PC-3 (cell line): ENCODE data around the gene FFAR4. TPM values are rescaled to one million over a fixed set of nuclear protein-coding genes. Genes with fewer than 3 reads are reported as not detected.

Experiments
- ATAC-seq: fragments of 200-7000 bp; cut with Tn5 transposase; 2 replicates; pipeline ENCODE4 v1.9.1; 2020; ENCODE audit warnings: mild to moderate bottlenecking, moderate library complexity
- BruUV-seq: library from RNA; stranded (reverse); fragments of 400-500 nt; replicated peaks from 2 replicates; lab custom pipeline; 2021; lab: Mats Ljungman, UMichigan
- CTCF ChIA-PET: fragments of 300-600 bp; sonication (Branson Sonifier 250); formaldehyde crosslinking; loops from one replicate; lab custom pipeline; 2022; ENCODE audit warnings: antibody characterized with exemption; lab: Charles Lee
- POLR2A ChIA-PET: fragments of 300-600 bp; sonication (Branson Sonifier 250); formaldehyde crosslinking; loops from one replicate; lab custom pipeline; 2022; ENCODE audit warnings: antibody characterized with exemption; ENCODE audit not compliant: unreplicated experiment; lab: Charles Lee
- DNase-seq: peaks from one replicate; pipeline ENCODE4 v3.0.0-alpha.2; 2015
- H2AFZ ChIP-seq: fragments of 300-600 bp; sonication (generic); 2 replicates; pipeline ENCODE4 v1.6.0; 2016; ENCODE audit warnings: antibody characterized with exemption, low read length
- H3F3A ChIP-seq: fragments of 300-600 bp; sonication (generic); one replicate; pipeline ENCODE4 v1.6.0; 2017; ENCODE audit warnings: antibody characterized with exemption, low read length, control low read depth, mild to moderate bottlenecking; ENCODE audit not compliant: unreplicated experiment
- H3K27ac ChIP-seq: fragments of 300-600 bp; sonication (generic); 2 replicates; pipeline ENCODE4 v1.5.1; 2016; ENCODE audit warnings: mild to moderate bottlenecking, low read length
- H3K27me3 ChIP-seq: fragments of 300-600 bp; sonication (generic); 2 replicates; pipeline ENCODE4 v1.6.1; 2016; ENCODE audit warnings: low read length, mixed read lengths
- H3K36me3 ChIP-seq: fragments of 300-600 bp; sonication (generic); 2 replicates; pipeline ENCODE4 v1.6.1; 2016; ENCODE audit warnings: low read depth, mixed run types, low read length, mixed read lengths
- H3K4me1 ChIP-seq: fragments of 300-600 bp; sonication (generic); 2 replicates; pipeline ENCODE4 v1.5.1; 2016; ENCODE audit warnings: low read length; ENCODE audit not compliant: insufficient read depth
- H3K4me2 ChIP-seq: fragments of 300-600 bp; sonication (generic); 2 replicates; pipeline ENCODE4 v1.6.0; 2016; ENCODE audit warnings: low read length
- H3K4me3 ChIP-seq: fragments of 300-600 bp; sonication (generic); 2 replicates; pipeline ENCODE4 v1.5.1; 2016; ENCODE audit warnings: mild to moderate bottlenecking, low read length, mixed read lengths
- H3K79me2 ChIP-seq: fragments of 300-600 bp; sonication (generic); 2 replicates; pipeline ENCODE4 v1.6.1; 2017; ENCODE audit warnings: low read length, mixed read lengths
- H3K9ac ChIP-seq: fragments of 300-600 bp; sonication (generic); 2 replicates; pipeline ENCODE4 v1.6.0; 2016; ENCODE audit warnings: mild to moderate bottlenecking, low read length
- H3K9me2 ChIP-seq: fragments of 300-600 bp; sonication (generic); replicated peaks from 2 replicates; pipeline ENCODE4 v1.6.1; 2016; ENCODE audit warnings: mixed run types, low read length, mixed read lengths
- H3K9me3 ChIP-seq: fragments of 300-600 bp; sonication (generic); 2 replicates; pipeline ENCODE4 v1.6.1; 2016; ENCODE audit warnings: low read length, mixed read lengths
- H4K20me1 ChIP-seq: fragments of 300-600 bp; sonication (generic); 2 replicates; pipeline ENCODE4 v1.6.1; 2016; ENCODE audit warnings: low read length, mixed read lengths
- EZH2 ChIP-seq: fragments of 300-600 bp; sonication (generic); IDR thresholded peaks from one replicate; pipeline ENCODE4 v1.6.1; 2017; ENCODE audit warnings: antibody characterized with exemption, mild to moderate bottlenecking, low read length; ENCODE audit not compliant: unreplicated experiment
- EZH2phosphoT487 ChIP-seq: fragments of 300-600 bp; sonication (generic); IDR thresholded peaks from 2 replicates; pipeline ENCODE4 v1.6.1; 2018; ENCODE audit warnings: mild to moderate bottlenecking, antibody characterized with exemption, low read length, borderline replicate concordance
- intact Hi-C: fragments of 100-400 bp; cut with micrococcal nuclease; formaldehyde crosslinking; loops from 2 replicates; pipeline ENCODE4 v1.9.0; 2023
- total RNA-seq: library from RNA; depleted of rRNA; stranded (reverse); fragments of >200 nt; gene quantifications from 2 replicates; pipeline ENCODE4 v1.2.3, GENCODE V29; 2014; rRNA removed
- TF ChIP-seq, protein P1 (sequence below): fragments of 300-600 bp; sonication (generic); conservative IDR thresholded peaks from 2 replicates; pipeline ENCODE4 v1.5.1; 2017; ENCODE audit warnings: antibody characterized with exemption, low read depth, mild to moderate bottlenecking, low read length

Gene FFAR4
- total RNA-seq, 1 experiment from 2014 or later: 1.5 TPM

DNA sequence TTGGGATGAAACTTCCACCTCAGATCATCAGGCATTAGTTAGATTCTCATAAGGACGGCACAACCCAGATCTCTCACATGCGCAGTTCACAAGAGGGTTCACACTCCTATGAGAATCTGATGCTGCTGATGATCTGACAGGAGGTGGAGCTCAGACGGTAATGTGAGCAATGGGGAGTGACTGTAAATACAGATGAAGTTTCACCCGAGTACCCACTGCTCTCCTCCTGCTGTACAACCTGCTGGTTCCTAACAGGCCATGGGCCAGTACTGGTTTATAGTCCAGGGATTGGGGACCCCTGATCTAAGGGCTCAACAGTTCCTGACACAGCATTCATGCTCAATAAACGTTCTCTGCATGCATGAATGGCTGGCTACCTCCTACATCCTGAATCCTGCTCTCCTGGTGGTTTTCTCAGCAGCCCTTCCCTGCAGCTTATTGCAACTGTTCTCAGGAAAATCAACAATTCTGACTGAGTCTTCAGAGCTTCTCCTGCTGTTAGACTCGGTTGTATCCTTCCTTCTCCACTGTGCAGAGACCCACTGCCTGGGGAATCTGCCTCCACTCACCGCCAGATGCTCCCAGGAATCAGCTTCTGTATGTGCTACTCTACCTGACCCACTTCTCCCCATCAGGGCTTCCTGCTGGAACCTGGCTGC is 63.3 kb downstream of the FFAR4 start:
- POLR2A ChIA-PET: no interaction called here

DNA sequence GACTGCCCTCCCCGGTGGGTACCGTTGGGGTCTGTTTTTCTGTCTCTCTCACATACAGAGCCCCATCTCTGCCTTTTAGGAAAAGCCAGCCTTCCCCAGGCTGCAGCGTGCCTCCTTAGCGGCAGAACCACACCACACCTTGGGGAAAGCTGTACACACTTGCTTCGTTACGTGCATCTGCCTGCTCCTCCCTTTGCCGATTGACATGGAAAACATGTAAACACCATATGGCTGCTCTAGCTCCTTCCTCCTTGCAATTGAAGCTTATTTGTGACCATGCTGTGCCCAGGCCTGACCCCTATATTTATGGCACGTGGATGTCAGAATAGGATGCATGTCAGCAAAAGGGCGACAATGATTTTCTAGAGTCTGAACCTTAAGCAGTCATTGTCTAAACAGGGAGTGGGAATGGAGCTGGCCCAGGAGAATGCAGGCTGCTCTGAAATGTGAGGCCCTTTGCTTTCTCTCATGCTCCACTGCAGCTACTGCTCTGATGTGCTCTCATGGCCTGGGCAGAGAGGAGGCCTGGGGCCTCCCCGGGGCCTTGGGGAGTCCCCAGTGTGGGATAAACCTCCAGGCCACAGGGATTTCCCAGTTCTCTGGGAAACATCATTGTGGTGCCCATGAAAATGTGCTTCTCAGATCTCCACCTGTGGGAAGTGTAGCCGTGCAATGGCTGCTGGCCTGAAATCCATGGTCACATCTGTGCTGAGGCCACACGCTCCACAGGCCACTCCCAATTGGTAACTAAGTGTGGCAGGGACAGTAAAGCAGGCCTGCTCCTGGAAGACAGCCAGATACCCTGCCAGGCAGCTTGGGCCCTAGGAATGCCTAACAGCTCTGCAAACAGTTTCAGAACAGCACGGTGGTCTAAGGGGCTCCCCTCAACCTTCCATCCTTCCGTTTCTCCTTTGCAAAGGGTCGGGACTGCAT is 64.4 kb downstream of the FFAR4 start:
- Histone ChIP-seq H3K4me3 (no peak overlapping the region), H3K27ac (no peak overlapping the region), H4K20me1 (no peaks in the 10 kb centered on the region), H3K9me3 (no peaks in the 10 kb centered on the region), H3K9me2 (no peaks in the 10 kb centered on the region), H3K4me2 (no peak overlapping the region), H3K4me1 (no peaks in the 10 kb centered on the region), H3F3A (no peaks in the 10 kb centered on the region), H3K27me3 (no peaks in the 10 kb centered on the region), H3K79me2 (no peaks in the 10 kb centered on the region), H3K9ac (no peak overlapping the region), H3K36me3 (no peaks in the 10 kb centered on the region), H2AFZ (no peak overlapping the region)
- POLR2A ChIA-PET: no interaction called here
- intact Hi-C loops: no loop called here
- TF ChIP-seq EZH2phosphoT487 (no peak), EZH2 (no peak)
- TF ChIP-seq, protein P1, sequence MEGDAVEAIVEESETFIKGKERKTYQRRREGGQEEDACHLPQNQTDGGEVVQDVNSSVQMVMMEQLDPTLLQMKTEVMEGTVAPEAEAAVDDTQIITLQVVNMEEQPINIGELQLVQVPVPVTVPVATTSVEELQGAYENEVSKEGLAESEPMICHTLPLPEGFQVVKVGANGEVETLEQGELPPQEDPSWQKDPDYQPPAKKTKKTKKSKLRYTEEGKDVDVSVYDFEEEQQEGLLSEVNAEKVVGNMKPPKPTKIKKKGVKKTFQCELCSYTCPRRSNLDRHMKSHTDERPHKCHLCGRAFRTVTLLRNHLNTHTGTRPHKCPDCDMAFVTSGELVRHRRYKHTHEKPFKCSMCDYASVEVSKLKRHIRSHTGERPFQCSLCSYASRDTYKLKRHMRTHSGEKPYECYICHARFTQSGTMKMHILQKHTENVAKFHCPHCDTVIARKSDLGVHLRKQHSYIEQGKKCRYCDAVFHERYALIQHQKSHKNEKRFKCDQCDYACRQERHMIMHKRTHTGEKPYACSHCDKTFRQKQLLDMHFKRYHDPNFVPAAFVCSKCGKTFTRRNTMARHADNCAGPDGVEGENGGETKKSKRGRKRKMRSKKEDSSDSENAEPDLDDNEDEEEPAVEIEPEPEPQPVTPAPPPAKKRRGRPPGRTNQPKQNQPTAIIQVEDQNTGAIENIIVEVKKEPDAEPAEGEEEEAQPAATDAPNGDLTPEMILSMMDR: no peak
- ATAC-seq: no peak
- no TSS peak for BruUV-seq
- no peak for DNase-seq
- CTCF ChIA-PET: no interaction called here

More for the DNA sequence above, 63.3 kb downstream of the FFAR4 start:
- Histone ChIP-seq H2AFZ (no peak overlapping the region), H3K4me2 (no peak overlapping the region), H3K4me3 (no peak overlapping the region), H3K9me3 (no peaks in the 10 kb centered on the region), H4K20me1 (no peaks in the 10 kb centered on the region), H3K27ac (no peak overlapping the region), H3F3A (no peaks in the 10 kb centered on the region), H3K4me1 (no peaks in the 10 kb centered on the region), H3K79me2 (no peaks in the 10 kb centered on the region), H3K27me3 (no peaks in the 10 kb centered on the region), H3K9ac (no peak overlapping the region), H3K9me2 (no peaks in the 10 kb centered on the region), H3K36me3 (no peaks in the 10 kb centered on the region)
- no peak for ATAC-seq
- DNase-seq: no peak
- CTCF ChIA-PET: no interaction called here
- intact Hi-C loops: no loop called here
- no TSS peak for BruUV-seq
- TF ChIP-seq EZH2 (no peak), EZH2phosphoT487 (no peak)
- TF ChIP-seq, protein P1: no peak

Other genes with a start within 250 kb of the FFAR4 start
- gene MYOF, start 84.3 kb upstream of the FFAR4 start, total RNA-seq: 174 and 189 TPM in 2 replicates
- gene CEP55, start 70.1 kb upstream of the FFAR4 start, total RNA-seq: 62.6 and 63.6 TPM in 2 replicates
- gene RBP4, start 34.6 kb downstream of the FFAR4 start, total RNA-seq: 4.4 and 8.5 TPM in 2 replicates
- not detected in 2 replicates for gene PDE6C, start 45.9 kb downstream of the FFAR4 start, total RNA-seq
- gene FRA10AC1, start 135.9 kb downstream of the FFAR4 start, total RNA-seq: 3.8 and 5.5 TPM in 2 replicates
- not detected in 2 replicates for gene LGI1, start 191.3 kb downstream of the FFAR4 start, total RNA-seq